Natural killer cell (primary cell): ENCODE data around the gene PDE9A. TPM values are rescaled to one million over a fixed set of nuclear protein-coding genes. Genes with fewer than 3 reads are reported as not detected.

Experiments
- ATAC-seq, 3 donors: fragments of 150-1000 bp in 2 of 3; fragments of 200-7000 bp in 1 of 3; cut with Tn5 transposase; 1 replicate in 1 of 3; 2 replicates in 2 of 3; pipeline ENCODE4 v1.10.0; 2021; ENCODE audit warnings: mild to moderate bottlenecking in 2 of 3, moderate library complexity in 2 of 3
- DNase-seq, 2 donors: peaks; one replicate each; pipeline versions ENCODE4 v3.0.0 to v3.0.0-alpha.2; 2013 to 2021; ENCODE audit warnings: mixed read lengths in 1 of 2
- H3K27ac ChIP-seq: one replicate; pipeline ENCODE4 v1.5.1; 2013; ENCODE audit warnings: mild to moderate bottlenecking, low read length
- H3K27me3 ChIP-seq: one replicate; pipeline ENCODE4 v1.6.1; 2013; ENCODE audit warnings: low read length; ENCODE audit not compliant: control insufficient read depth, insufficient read depth
- H3K36me3 ChIP-seq: one replicate; pipeline ENCODE4 v1.6.1; 2013; ENCODE audit warnings: low read length; ENCODE audit not compliant: control insufficient read depth, insufficient read depth
- H3K4me1 ChIP-seq: one replicate; pipeline ENCODE4 v1.6.1; 2013; ENCODE audit warnings: low read length; ENCODE audit not compliant: control insufficient read depth, insufficient read depth
- H3K4me3 ChIP-seq: one replicate; pipeline ENCODE4 v1.5.1; 2013; ENCODE audit warnings: low read length
- H3K9me3 ChIP-seq: one replicate; pipeline ENCODE4 v1.6.1; 2013; ENCODE audit warnings: low read length; ENCODE audit not compliant: control insufficient read depth, insufficient read depth
- H3K27ac Mint-ChIP-seq, 2 donors: one replicate each; pipeline ENCODE4 v1.8.0; 2022; ENCODE audit warnings: mild to moderate bottlenecking in 2 of 2, mixed read lengths in 2 of 2, moderate library complexity in 1 of 2
- H3K27me3 Mint-ChIP-seq, 2 donors: one replicate each; pipeline ENCODE4 v1.8.0; 2022; ENCODE audit warnings: low read depth in 2 of 2, mixed read lengths in 2 of 2
- H3K36me3 Mint-ChIP-seq: one replicate; pipeline ENCODE4 v1.8.0; 2022; ENCODE audit warnings: mixed read lengths
- H3K4me1 Mint-ChIP-seq, 2 donors: one replicate each; pipeline ENCODE4 v1.8.0; 2022; ENCODE audit warnings: mixed read lengths in 2 of 2
- H3K4me3 Mint-ChIP-seq: one replicate; pipeline ENCODE4 v1.8.0; 2022; ENCODE audit warnings: mild to moderate bottlenecking, moderate library complexity, mixed read lengths
- H3K9me3 Mint-ChIP-seq, 2 donors: one replicate each; pipeline ENCODE4 v1.8.0; 2022; ENCODE audit warnings: mixed read lengths in 2 of 2
- CTCF ChIP-seq: fragments of 200-600 bp; IDR thresholded peaks from one replicate; pipeline ENCODE4 v1.8.0; 2022; ENCODE audit warnings: antibody characterized with exemption
- WGBS: methylation state at CpG from one replicate; pipeline ENCODE4 v1.1.7; 2013; ENCODE audit warnings: missing lambda C conversion rate; ENCODE audit not compliant: insufficient coverage; 5-methylcytosine and 5-hydroxymethylcytosine counted together
- intact Hi-C: fragments of 100-400 bp; cut with micrococcal nuclease; formaldehyde crosslinking; loops from one replicate; pipeline ENCODE4 v1.14.2; 2022
- total RNA-seq, 4 donors: library from RNA; stranded (reverse); fragments of 120-200 nt in 1 of 4; gene quantifications; one replicate each; pipeline versions ENCODE4 v1.2.3 to v1.2.4, GENCODE V29; 2013 to 2022

The PDE9A gene
- total RNA-seq, 3 donors from 2014 or later (not counting 1 experiment from before 2014, with no cell fraction given), result 1.0 to 4.1 (median 1.2) TPM

GRCh38 chr21:42673633-42674328 is 20.4 kb downstream of the PDE9A start:
- intact Hi-C loops, result no loop called here
- H3K9me3 Mint-ChIP-seq, result no peaks in the 10 kb centered on the region
- H3K36me3 Mint-ChIP-seq, result no peaks in the 10 kb centered on the region
- H3K4me1 Mint-ChIP-seq, result peaks cover 8 to 9% of the 10 kb centered on the region in 2 donors
- no peak for TF ChIP-seq CTCF
- ATAC-seq (no peak), DNase-seq (no peak)
- Histone ChIP-seq H3K9me3 (no peaks in the 10 kb centered on the region), H3K27me3 (peaks cover 4% of the 10 kb centered on the region), H3K4me3 (no peak overlapping the region), H3K36me3 (no peaks in the 10 kb centered on the region), H3K4me1 (peaks cover 23% of the 10 kb centered on the region), H3K27ac (no peak overlapping the region)
- no peak overlapping the region for H3K27ac Mint-ChIP-seq
- no peak overlapping the region for H3K4me3 Mint-ChIP-seq
- 91% methylated on average over 22 of the region's 23 CpGs for WGBS
- peaks cover 23 to 36% of the 10 kb centered on the region in 2 donors for H3K27me3 Mint-ChIP-seq

- TF ChIP-seq CTCF, result no peak
- Mint-ChIP-seq H3K4me1 (peaks cover 8 to 9% of the 10 kb centered on the region in 2 donors), H3K9me3 (no peaks in the 10 kb centered on the region), H3K27ac (no peak overlapping the region), H3K27me3 (peaks cover 26 to 36% of the 10 kb centered on the region in 2 donors), H3K36me3 (no peaks in the 10 kb centered on the region), H3K4me3 (no peak overlapping the region)
- WGBS, result 62% methylated on average over 14 of the region's 14 CpGs
- intact Hi-C loops, result no loop called here
- Histone ChIP-seq H3K9me3 (no peaks in the 10 kb centered on the region), H3K4me1 (peaks cover 24% of the 10 kb centered on the region), H3K27ac (no peak overlapping the region), H3K27me3 (peaks cover 4% of the 10 kb centered on the region), H3K4me3 (no peak overlapping the region), H3K36me3 (no peaks in the 10 kb centered on the region)
- no peak for DNase-seq
- ATAC-seq, result no peak
Observed at GRCh38 chr21:42674351-42674940, 21.0 kb downstream of the PDE9A start.

GRCh38 chr21:42675403-42675802 is 22.0 kb downstream of the PDE9A start:
- 97% methylated on average over 15 of the region's 15 CpGs for whole genome bisulfite sequencing
- no peak overlapping the region for H3K4me3 Mint-ChIP-seq
- no peak for TF ChIP-seq CTCF

More at GRCh38 chr21:42675403-42675802, 22.0 kb downstream of the PDE9A start:
- no peak overlapping the region for H3K4me3 ChIP-seq
- intact Hi-C loops, result no loop called here
- H3K27me3 ChIP-seq, result peaks cover 5% of the 10 kb centered on the region
- H3K36me3 Mint-ChIP-seq, result no peaks in the 10 kb centered on the region
- no peak for DNase-seq
- H3K9me3 ChIP-seq, result no peaks in the 10 kb centered on the region
- H3K27ac ChIP-seq, result no peak overlapping the region
- ATAC-seq, result no peak
- H3K4me1 ChIP-seq, result peaks cover 28% of the 10 kb centered on the region
- no peaks in the 10 kb centered on the region for H3K36me3 ChIP-seq
- no peaks in the 10 kb centered on the region for H3K9me3 Mint-ChIP-seq
- peaks cover 28 to 36% of the 10 kb centered on the region in 2 donors for H3K27me3 Mint-ChIP-seq
- H3K27ac Mint-ChIP-seq, result no peak overlapping the region
- H3K4me1 Mint-ChIP-seq, result peaks cover 8 to 9% of the 10 kb centered on the region in 2 donors
